NCI-H2171 (cell line): ENCODE results near the gene PLPP1.
A peak's percentile ranks its signal among the peaks of the same experiment; 100 is the strongest.
"Not testable (repeated sequence)": the region's sequence is repeated elsewhere in the genome, so short reads cannot be mapped to it uniquely, and the experiment has no call there.

Source experiments
- DNase-seq: peaks from one replicate; lab custom pipeline; 2025; lab: John Stamatoyannopoulos, UW

PLPP1 gene

GRCh38 chr5:55503917-55504316 lies 30.8 kb downstream of the PLPP1 start:
- DNase-seq = not testable (repeated sequence)

DNA sequence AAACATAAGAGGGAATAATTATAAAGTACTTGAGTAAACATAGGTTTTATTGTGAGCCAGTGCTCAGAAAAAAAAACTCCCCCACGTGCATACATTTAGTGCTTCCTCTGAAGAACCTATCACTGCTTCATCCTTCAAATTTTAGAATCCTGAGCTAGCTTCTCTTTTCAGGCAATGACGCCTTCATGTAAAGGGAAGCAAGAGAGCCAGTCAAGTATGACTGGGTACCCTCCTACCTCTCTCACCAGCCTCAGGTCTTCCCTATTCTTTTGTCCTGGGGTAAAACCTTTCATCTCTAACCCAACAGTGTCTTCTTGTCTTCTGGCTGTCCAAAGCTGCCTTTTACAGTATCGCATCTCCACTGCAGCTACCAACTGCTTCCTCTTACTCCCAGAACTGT lies 32.0 kb downstream of the PLPP1 start:
- DNase-seq = no peak

DNA sequence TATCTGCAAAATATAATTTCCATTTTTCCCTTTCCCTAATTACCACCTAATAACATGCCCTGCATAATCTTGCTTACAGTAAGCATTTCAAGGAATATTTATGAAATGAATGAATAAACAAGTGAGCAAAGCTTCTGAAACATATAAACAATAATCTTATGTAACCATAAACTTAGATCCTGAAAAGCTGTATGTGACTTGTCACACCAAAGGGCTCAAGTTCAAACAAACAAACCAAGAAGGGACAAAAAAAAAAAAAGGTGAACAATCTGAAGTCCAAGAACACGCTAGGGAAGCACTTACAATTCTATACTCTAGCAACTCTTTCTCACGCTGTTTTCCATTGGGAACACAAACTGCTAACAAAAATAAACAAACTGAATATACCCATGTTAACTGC lies 36.3 kb downstream of the PLPP1 start:
- DNase-seq = no peak

DNA sequence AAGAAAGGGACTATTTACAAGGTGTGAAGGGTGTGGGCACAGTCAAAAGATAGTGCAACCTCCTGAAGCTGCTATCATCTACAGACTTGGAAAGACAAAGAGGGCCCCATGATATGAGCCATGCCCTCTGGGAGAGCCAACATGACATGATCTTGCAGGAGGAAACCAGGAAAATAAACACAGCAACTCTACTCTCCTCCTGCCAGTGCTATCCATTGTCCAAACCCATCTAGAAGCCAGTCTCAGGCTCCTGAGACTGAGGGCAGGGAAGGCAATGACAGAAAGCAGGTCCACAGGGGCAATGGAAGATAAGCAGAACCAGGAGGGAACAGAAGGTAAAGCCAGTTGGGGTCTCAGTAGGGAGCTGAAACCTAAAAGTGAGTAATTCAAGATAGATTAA lies 37.1 kb downstream of the PLPP1 start:
- DNase-seq = no peak

DNA sequence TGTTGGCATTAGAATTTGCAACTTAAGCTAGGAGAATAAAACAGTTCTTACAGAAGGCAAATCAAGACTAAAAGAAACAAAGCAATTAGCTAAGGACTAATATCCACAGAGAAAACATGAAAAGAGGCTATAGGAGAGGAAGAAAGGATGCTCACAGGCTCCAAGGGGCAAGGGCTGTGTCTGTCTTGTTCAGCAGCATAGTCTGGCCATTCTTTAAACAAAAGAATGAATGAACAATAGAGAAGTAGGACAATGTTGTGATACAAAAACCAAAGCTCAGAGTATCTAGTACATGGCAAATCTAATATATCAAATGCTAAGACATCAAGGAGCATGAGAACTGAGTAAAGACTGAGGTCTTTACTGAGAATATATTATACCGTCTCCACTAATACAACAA lies 39.5 kb downstream of the PLPP1 start:
- no peak for DNase-seq

DNA sequence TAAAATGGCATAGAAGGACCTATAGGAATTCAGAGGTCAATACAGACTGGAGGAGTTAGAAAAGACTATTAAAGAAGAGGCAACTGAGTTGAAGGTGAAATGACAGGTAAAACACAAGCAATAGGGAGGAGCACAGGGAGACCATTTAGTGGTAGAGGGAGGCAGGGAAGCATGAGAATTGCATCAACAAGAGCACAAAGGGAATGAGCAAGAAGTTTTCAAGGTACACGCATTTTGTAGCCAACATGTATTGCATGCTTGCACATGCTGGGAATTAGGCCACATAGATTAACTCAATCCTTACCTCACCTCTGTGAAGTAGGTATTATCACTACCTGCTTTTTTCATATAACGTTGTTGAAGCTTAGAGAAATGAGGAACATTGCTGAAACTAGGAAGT lies 42.3 kb downstream of the PLPP1 start:
- DNase-seq = no peak

DNA sequence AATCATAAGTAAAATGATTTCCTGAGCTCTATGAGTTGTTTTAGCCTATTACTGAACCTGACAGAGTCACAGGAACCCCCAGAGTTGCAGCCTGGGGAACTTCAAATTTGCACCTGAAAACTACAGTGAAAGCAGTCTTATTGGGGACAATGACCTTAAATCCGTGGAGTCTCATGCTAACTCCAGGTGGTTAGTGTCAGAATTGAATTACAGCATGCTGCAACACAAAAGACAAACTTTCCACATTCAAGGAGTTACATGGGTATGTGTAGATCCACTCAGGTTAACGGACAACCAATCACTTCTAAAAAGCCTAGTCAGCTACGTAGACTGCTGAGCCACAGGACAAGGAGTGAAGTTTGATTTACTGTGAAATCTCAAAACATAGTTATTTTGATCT lies 49.7 kb downstream of the PLPP1 start:
- no peak for DNase-seq

DNA sequence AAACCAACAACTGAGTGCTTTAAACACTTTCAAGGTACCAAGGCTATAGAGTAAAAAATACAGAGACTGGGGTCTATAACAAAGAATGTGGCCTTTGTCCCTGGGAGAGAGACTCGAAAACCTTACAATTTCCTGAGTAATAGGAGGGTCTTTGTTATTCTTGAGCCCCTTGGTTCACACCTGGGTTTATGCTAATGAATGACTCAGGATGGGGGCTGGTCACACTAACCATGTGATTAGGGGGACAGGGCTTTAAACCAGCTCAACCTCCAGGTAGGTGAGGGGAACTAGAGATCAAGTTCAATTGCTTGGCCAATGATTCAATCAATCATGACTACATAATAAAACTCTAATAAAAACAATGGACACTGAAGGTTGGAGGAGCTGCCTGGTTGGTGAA lies 50.2 kb downstream of the PLPP1 start:
- no peak for DNase-seq

- no peak for DNase-seq
Observed at GRCh38 chr5:55483885-55484284, 50.9 kb downstream of the PLPP1 start.

DNA sequence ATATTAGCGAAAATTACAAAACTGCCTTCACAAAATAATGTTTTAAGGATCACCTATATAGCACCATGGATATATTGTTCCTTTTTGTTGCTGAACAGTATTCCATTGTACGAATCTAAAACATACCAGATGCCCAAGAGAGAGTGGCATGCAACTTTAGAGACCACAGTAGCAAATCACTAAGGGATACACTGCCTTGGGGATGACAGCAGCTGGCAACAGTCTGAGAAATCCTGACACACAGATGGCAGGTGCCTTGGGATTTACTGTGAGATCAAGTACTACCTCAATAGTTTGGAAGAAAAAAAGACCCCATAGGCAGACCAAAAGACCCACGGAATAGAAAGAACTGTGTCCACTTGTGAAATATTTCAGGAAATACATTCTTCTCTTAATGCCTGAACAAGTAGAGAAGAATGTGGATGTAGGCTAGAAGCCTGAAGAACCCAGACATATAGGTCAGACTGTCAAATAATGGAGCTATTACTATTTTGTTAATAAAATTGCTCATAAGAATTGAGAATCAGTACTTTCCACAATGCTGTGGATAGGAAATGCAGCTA lies 53.4 kb downstream of the PLPP1 start:
- peak; percentile 85 for DNase-seq

- DNase-seq = no peak
Observed at GRCh38 chr5:55480781-55481180, 54.0 kb downstream of the PLPP1 start.

- DNase-seq = no peak
Observed at GRCh38 chr5:55472642-55473041, 62.1 kb downstream of the PLPP1 start.

- no peak for DNase-seq
Observed at GRCh38 chr5:55471468-55471867, 63.3 kb downstream of the PLPP1 start.

DNA sequence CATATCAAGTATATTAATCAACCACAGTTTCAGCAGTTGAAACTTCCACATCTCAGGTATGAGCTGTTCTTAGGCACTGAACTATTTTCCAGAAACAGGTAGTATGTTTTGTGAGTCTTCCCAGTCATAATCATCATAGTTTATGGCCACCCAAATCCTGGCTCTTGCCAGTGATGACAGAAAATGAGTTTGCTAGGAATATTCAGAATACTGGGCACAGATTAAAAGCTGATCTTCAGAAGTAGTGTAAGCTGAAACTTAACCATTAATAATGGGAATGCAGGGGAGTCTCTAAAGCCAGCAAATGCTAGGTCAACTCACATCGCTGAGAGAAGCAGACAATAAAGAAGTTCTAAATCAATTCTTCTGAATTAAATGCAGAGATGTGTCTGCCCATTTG lies 64.5 kb downstream of the PLPP1 start:
- DNase-seq = no peak

- no peak for DNase-seq
Observed at GRCh38 chr5:55469839-55470238, 64.9 kb downstream of the PLPP1 start.

DNA sequence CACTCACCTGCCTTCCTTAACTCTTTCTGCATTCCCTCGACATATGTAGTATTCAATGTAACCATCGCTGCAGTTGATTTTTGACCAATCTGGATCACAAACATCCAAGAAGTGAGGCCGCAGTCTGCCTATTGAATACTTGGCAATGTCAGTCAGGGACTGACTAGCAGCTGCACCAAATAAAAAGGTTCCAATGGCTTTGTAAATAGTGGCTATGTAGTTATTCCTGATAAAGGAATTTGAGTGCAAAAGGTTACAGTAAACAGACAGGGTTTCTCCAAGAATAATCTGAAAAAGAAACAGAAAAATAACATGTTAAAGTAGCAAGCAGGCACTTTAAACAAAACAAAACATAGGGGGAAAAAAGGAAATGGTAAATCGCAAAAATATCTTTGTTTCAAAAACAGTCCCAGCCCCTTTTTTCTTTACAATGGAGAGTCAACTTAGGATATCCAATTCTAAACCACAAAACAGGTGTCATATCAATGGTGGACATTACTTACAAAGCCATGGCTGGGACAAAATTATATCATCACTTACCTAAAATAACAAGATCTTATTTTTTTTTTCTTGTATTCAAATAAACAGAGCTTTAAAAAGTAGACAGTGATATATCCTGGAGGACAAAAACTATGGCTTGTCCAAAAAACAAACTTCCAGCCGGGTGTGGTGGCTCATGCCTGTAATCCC lies 66.8 kb downstream of the PLPP1 start:
- no peak for DNase-seq

- no peak for DNase-seq
Observed at GRCh38 chr5:55463613-55464012, 71.2 kb downstream of the PLPP1 start.

DNA sequence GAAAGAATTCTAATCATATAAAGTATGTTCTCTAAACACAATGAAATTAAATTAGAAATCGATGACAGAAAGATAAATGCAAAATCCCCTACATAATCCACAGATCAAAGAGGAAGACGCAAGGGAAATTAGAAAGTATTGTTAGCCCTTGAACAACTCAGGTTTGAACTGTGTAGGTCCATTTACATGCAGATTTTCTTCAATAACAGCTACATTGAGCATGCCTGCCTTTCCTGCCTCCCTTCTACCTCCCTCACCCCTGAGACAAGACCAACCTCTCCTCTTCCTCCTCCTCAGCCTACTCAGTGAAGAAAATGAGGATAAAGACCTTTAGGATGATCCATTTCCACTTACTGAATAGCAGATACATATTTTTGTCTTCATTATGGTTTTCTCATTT lies 75.2 kb downstream of the PLPP1 start:
- no peak for DNase-seq

DNA sequence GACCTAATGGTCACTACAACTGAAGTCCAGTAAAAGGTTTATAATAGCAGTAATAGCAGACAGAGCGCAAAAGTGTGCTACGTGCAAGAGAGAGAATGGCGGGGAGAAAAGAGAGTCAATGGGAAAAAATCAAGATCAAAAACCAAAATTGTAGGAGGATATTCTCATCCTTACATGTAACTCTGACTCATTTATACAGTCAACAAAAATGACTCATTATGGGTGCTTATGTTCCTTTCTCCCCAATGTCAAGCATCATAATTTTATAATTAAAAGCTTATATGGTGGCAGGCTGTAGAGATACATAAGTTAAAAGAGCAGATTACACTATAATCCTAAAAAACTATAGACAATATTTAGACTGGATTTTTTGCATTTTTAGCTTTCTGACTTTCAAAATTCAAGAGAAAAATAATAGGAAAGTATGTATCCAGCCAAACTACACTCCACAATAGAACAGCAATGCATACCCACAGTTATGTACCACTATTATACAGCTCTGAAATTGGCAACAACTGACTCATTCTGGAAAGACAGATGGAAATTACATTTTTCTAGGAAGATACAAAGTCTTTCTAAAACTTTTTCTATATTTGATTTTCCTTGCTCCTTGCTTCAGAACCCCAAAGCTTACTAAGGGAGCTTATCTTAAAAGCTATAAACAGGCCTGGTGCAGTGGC lies 78.4 kb downstream of the PLPP1 start:
- no peak for DNase-seq

GRCh38 chr5:55454282-55454681 lies 80.5 kb downstream of the PLPP1 start:
- DNase-seq = no peak

GRCh38 chr5:55453211-55453610 lies 81.6 kb downstream of the PLPP1 start:
- no peak for DNase-seq

DNA sequence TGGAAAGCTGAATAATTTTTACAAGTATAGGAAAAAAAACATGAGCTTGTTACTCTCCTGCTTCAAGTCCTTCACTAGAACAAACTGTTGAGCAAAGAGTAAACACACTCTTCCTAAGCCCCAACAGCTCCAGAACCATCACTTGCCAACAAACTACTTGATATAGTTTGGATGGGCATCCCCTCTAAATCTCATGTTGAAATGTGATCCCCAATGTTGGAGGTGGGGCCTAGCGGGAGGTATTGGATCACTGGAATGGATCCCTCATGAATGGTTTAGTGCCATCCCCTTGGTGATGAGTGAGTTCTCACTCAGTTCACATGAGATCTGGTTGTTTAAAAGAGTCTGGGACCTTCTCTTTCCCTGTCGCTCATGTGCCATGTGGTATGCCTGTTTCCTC lies 82.8 kb downstream of the PLPP1 start:
- no peak for DNase-seq

DNA sequence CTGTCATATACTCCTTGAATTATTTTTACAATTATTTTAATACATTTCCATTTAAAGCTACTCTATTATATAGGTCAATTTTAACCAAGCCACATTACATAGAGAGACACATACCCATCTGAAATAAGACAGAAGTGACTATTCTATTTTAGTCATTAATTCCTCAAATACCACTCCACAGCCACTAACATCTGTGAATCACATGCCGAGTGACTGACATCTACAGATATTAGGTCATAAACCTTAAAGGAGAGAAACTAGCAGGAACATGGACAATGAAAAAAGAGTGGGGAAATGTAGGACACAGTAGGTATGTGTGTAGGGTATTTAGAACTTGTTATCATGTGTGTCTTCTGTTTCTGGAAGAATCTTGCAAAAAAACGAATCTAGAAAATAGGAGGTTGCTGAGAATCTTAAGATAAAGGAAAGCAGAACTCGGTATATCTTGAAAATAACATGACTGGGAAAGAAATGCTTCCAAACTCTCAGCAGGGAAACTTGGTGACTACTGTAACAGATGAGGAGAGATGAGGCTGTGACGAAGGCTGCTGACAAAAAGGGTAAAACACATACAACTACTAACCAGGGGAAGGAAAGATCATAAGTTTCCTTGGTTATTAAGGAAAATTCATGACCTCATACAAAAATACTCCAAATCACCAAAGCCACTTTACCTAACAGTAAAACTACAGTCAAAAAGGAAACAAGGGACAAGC lies 84.6 kb downstream of the PLPP1 start:
- DNase-seq = no peak
